HepG2 (cell line): ENCODE results near the gene KREMEN1. TPM values are rescaled to one million over a fixed set of nuclear protein-coding genes. Genes with fewer than 3 reads are reported as not detected.
A peak's percentile ranks its signal among the peaks of the same experiment; 100 is the strongest.

Experiments used
- ARHGAP35 ChIP-seq: sonication (generic); formaldehyde crosslinking; IDR thresholded peaks from 2 replicates; pipeline ENCODE4 v1.9.0; 2022; ENCODE audit warnings: mild to moderate bottlenecking, inconsistent platforms, moderate library complexity, missing genetic modification reagents, borderline replicate concordance
- ETV5 ChIP-seq: IDR thresholded peaks from 2 replicates; pipeline ENCODE4 v1.6.1; 2018; ENCODE audit warnings: missing biosample characterization, missing genetic modification reagents, inconsistent platforms, borderline replicate concordance
- GFI1 ChIP-seq: sonication (generic); formaldehyde crosslinking; IDR thresholded peaks from 2 replicates; pipeline ENCODE4 v1.5.0; 2020; ENCODE audit warnings: missing genetic modification reagents, mild to moderate bottlenecking, borderline replicate concordance
- JUND ChIP-seq: sonication (generic); formaldehyde crosslinking; IDR thresholded peaks from 2 replicates; pipeline ENCODE4 v1.8.0; 2022; ENCODE audit warnings: mild to moderate bottlenecking, missing genetic modification reagents
- RBM39 ChIP-seq: fragments of 200-400 bp; formaldehyde crosslinking; IDR thresholded peaks from one replicate; pipeline ENCODE4 v1.6.1; 2018; ENCODE audit warnings: antibody characterized with exemption, mild to moderate bottlenecking, low read depth, low read length; ENCODE audit not compliant: poor library complexity, severe bottlenecking
- SIN3B ChIP-seq: fragments of 150-350 bp; IDR thresholded peaks from 2 replicates; pipeline ENCODE4 v1.6.1; 2014; ENCODE audit warnings: low read length
- SSRP1 ChIP-seq: IDR thresholded peaks from 2 replicates; pipeline ENCODE4 v1.6.1; 2016; ENCODE audit warnings: control low read depth
- THAP11 ChIP-seq: IDR thresholded peaks from 2 replicates; pipeline ENCODE4 v1.6.1; 2016; ENCODE audit warnings: missing biosample characterization, missing genetic modification reagents
- TSC22D2 ChIP-seq: sonication (generic); formaldehyde crosslinking; IDR thresholded peaks from 2 replicates; pipeline ENCODE4 v1.5.1; 2020; ENCODE audit warnings: missing genetic modification reagents, mild to moderate bottlenecking, borderline replicate concordance
- ZFP36L1 ChIP-seq: sonication (generic); formaldehyde crosslinking; IDR thresholded peaks from 2 replicates; pipeline ENCODE4 v1.8.0; 2022; ENCODE audit warnings: mild to moderate bottlenecking, missing genetic modification reagents, moderate library complexity
- ZNF382 ChIP-seq: sonication (generic); formaldehyde crosslinking; IDR thresholded peaks from 2 replicates; pipeline ENCODE4 v1.5.0; 2020; ENCODE audit warnings: missing genetic modification reagents, mild to moderate bottlenecking, borderline replicate concordance
- ZNF460 ChIP-seq: sonication (generic); formaldehyde crosslinking; IDR thresholded peaks from 2 replicates; pipeline ENCODE4 v1.5.1; 2020; ENCODE audit warnings: missing genetic modification reagents, mild to moderate bottlenecking, borderline replicate concordance
- ZNF614 ChIP-seq: IDR thresholded peaks from 2 replicates; pipeline ENCODE4 v1.6.1; 2018; ENCODE audit warnings: missing biosample characterization, missing genetic modification reagents, inconsistent platforms, borderline replicate concordance
- polyA plus RNA-seq, 8 experiments: library from polyadenylated mRNA; depleted of rRNA in 3 of 8; stranded (reverse) in 7 of 8; unstranded in 1 of 8; fragments of >200 nt; fragmentation: Illumina TruSeq in 4 of 8; extraction: Trizol in 4 of 8; gene quantifications; 2 replicates each; pipeline versions ENCODE4 v1.2.1 to v1.2.3, GENCODE V29; 2011 to 2016; ENCODE audit warnings: low read depth in 4 of 8, missing spikeins in 1 of 8, mixed read lengths in 1 of 8; ENCODE audit not compliant: insufficient read depth in 1 of 8
- total RNA-seq, 5 experiments: library from RNA; depleted of rRNA; stranded (reverse); fragments of >200 nt; fragmentation: Illumina TruSeq; extraction: Trizol; gene quantifications; 2 replicates each; pipeline ENCODE4 v1.2.3, GENCODE V29; 2016; ENCODE audit warnings: low read depth in 1 of 5
- TF ChIP-seq, protein P1 (sequence below): IDR thresholded peaks from 2 replicates; pipeline ENCODE4 v1.6.1; 2012; ENCODE audit warnings: inconsistent platforms
- TF ChIP-seq, protein P2 (sequence below): sonication (generic); formaldehyde crosslinking; IDR thresholded peaks from 2 replicates; pipeline ENCODE4 v1.8.0; 2022; ENCODE audit warnings: low read depth, missing genetic modification reagents
- TF ChIP-seq, protein P3 (sequence below): sonication (generic); formaldehyde crosslinking; IDR thresholded peaks from 2 replicates; pipeline ENCODE4 v1.4.0; 2020; ENCODE audit warnings: missing genetic modification reagents
- TF ChIP-seq, protein P4 (sequence below): sonication (generic); formaldehyde crosslinking; conservative IDR thresholded peaks from 2 replicates; pipeline ENCODE4 v1.8.0; 2022; ENCODE audit warnings: mild to moderate bottlenecking, moderate library complexity, missing genetic modification reagents
- TF ChIP-seq, protein P5 (sequence below): sonication (generic); formaldehyde crosslinking; IDR thresholded peaks from 2 replicates; pipeline ENCODE4 v1.9.0; 2022; ENCODE audit warnings: missing genetic modification reagents, mild to moderate bottlenecking, borderline replicate concordance

Gene KREMEN1
- total and polyA plus RNA-seq, 2 of the 13 experiments (the other 11 are each of a cell fraction or from before 2014, with no cell fraction given): 9.8 to 13.8 TPM

DNA sequence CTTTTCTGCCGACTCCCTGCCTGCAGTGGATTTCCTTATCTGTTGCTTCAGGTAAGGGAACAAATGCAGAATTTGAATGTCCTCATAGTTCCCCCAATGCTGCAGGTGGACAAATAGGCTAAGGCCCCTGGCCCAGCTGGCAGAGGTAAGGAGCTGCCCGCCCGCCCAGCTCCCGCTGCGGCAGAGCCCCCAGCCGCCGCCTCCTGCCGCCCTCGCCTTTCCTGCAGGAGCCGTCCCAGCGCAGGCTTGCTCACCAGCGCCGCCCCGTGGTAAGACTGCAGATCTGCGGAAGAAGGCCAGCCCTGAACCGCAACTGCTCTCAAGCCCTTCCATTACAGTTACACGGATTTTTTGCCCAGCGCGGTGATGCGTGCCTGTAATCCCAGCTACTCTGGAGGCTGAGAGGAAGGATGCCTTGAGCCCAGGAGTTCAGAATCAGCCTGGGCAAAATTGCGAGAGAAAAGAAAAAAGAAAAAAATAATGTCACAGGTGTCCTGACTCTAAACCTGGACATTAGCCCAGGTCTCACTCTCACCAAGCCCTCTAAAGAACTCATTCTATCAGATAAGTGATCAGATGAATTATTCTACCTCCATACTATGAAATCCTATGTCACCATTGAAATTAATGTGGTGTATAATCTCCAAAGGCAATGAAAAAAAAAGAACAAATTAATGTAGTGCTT, 81.7 kb downstream of the KREMEN1 start (continued):
- TF ChIP-seq, protein P1, sequence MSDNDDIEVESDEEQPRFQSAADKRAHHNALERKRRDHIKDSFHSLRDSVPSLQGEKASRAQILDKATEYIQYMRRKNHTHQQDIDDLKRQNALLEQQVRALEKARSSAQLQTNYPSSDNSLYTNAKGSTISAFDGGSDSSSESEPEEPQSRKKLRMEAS: peak; percentile 23; the same call in 1 of the 2 replicates
- TF ChIP-seq, protein P2, sequence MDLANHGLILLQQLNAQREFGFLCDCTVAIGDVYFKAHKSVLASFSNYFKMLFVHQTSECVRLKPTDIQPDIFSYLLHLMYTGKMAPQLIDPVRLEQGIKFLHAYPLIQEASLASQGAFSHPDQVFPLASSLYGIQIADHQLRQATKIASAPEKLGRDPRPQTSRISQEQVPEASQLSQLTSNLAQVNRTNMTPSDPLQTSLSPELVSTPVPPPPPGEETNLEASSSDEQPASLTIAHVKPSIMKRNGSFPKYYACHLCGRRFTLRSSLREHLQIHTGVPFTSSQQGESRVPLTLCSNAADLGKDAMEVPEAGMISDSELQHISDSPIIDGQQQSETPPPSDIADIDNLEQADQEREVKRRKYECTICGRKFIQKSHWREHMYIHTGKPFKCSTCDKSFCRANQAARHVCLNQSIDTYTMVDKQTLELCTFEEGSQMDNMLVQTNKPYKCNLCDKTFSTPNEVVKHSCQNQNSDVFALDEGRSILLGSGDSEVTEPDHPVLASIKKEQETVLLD: no peak
- no peak for TF ChIP-seq ARHGAP35 (CRISPR knock-in tag)
- TF ChIP-seq, protein P3, sequence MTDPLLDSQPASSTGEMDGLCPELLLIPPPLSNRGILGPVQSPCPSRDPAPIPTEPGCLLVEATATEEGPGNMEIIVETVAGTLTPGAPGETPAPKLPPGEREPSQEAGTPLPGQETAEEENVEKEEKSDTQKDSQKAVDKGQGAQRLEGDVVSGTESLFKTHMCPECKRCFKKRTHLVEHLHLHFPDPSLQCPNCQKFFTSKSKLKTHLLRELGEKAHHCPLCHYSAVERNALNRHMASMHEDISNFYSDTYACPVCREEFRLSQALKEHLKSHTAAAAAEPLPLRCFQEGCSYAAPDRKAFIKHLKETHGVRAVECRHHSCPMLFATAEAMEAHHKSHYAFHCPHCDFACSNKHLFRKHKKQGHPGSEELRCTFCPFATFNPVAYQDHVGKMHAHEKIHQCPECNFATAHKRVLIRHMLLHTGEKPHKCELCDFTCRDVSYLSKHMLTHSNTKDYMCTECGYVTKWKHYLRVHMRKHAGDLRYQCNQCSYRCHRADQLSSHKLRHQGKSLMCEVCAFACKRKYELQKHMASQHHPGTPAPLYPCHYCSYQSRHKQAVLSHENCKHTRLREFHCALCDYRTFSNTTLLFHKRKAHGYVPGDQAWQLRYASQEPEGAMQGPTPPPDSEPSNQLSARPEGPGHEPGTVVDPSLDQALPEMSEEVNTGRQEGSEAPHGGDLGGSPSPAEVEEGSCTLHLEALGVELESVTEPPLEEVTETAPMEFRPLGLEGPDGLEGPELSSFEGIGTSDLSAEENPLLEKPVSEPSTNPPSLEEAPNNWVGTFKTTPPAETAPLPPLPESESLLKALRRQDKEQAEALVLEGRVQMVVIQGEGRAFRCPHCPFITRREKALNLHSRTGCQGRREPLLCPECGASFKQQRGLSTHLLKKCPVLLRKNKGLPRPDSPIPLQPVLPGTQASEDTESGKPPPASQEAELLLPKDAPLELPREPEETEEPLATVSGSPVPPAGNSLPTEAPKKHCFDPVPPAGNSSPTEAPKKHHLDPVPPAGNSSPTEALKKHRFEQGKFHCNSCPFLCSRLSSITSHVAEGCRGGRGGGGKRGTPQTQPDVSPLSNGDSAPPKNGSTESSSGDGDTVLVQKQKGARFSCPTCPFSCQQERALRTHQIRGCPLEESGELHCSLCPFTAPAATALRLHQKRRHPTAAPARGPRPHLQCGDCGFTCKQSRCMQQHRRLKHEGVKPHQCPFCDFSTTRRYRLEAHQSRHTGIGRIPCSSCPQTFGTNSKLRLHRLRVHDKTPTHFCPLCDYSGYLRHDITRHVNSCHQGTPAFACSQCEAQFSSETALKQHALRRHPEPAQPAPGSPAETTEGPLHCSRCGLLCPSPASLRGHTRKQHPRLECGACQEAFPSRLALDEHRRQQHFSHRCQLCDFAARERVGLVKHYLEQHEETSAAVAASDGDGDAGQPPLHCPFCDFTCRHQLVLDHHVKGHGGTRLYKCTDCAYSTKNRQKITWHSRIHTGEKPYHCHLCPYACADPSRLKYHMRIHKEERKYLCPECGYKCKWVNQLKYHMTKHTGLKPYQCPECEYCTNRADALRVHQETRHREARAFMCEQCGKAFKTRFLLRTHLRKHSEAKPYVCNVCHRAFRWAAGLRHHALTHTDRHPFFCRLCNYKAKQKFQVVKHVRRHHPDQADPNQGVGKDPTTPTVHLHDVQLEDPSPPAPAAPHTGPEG (CRISPR knock-in tag): peak; percentile 97
- TF ChIP-seq, protein P4, sequence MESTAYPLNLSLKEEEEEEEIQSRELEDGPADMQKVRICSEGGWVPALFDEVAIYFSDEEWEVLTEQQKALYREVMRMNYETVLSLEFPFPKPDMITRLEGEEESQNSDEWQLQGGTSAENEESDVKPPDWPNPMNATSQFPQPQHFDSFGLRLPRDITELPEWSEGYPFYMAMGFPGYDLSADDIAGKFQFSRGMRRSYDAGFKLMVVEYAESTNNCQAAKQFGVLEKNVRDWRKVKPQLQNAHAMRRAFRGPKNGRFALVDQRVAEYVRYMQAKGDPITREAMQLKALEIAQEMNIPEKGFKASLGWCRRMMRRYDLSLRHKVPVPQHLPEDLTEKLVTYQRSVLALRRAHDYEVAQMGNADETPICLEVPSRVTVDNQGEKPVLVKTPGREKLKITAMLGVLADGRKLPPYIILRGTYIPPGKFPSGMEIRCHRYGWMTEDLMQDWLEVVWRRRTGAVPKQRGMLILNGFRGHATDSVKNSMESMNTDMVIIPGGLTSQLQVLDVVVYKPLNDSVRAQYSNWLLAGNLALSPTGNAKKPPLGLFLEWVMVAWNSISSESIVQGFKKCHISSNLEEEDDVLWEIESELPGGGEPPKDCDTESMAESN (CRISPR knock-in tag): no peak
- no peak for TF ChIP-seq ZFP36L1
- TF ChIP-seq ZNF614: no peak
- TF ChIP-seq GFI1 (CRISPR knock-in tag): peak; percentile 42; the same call in 1 of the 2 replicates
- no peak for TF ChIP-seq RBM39
- no peak for TF ChIP-seq ZNF460 (CRISPR knock-in tag)
- TF ChIP-seq, protein P5, sequence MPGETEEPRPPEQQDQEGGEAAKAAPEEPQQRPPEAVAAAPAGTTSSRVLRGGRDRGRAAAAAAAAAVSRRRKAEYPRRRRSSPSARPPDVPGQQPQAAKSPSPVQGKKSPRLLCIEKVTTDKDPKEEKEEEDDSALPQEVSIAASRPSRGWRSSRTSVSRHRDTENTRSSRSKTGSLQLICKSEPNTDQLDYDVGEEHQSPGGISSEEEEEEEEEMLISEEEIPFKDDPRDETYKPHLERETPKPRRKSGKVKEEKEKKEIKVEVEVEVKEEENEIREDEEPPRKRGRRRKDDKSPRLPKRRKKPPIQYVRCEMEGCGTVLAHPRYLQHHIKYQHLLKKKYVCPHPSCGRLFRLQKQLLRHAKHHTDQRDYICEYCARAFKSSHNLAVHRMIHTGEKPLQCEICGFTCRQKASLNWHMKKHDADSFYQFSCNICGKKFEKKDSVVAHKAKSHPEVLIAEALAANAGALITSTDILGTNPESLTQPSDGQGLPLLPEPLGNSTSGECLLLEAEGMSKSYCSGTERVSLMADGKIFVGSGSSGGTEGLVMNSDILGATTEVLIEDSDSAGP: peak; percentile 75
- no peak for TF ChIP-seq SIN3B
- peak; percentile 66; the same call in 1 of the 2 replicates for TF ChIP-seq THAP11 (CRISPR knock-in tag)
- TF ChIP-seq TSC22D2 (CRISPR knock-in tag): no peak
- TF ChIP-seq SSRP1: no peak
- TF ChIP-seq JUND: no peak
- TF ChIP-seq ZNF382 (CRISPR knock-in tag): no peak
- peak; percentile 43; the same call in 1 of the 2 replicates for TF ChIP-seq ETV5
